Body of pancreas (tissue), 4 donors: ENCODE measurements around the gene HNRNPF. TPM values are rescaled to one million over a fixed set of nuclear protein-coding genes. Genes with fewer than 3 reads are reported as not detected.

Experiments used
- ATAC-seq: fragments of 150-250 bp; one replicate; pipeline ENCODE4 v1.9.1; 2016
- DNase-seq, 4 donors: peaks; one replicate each; pipeline ENCODE4 v3.0.0-alpha.2; 2019
- H3K27ac ChIP-seq, 4 donors: fragments of 200-600 bp; sonication (generic); 1 replicate in 3 of 4; 2 replicates in 1 of 4; pipeline versions ENCODE4 v1.5.1 to v1.6.1; 2016 to 2019; ENCODE audit warnings: mild to moderate bottlenecking in 1 of 4, mixed read lengths in 1 of 4, moderate library complexity in 1 of 4
- H3K27me3 ChIP-seq, 2 donors: fragments of 200-600 bp; sonication (generic); one replicate each; pipeline ENCODE4 v1.6.0; 2016; ENCODE audit warnings: mild to moderate bottlenecking in 1 of 2
- H3K36me3 ChIP-seq, 2 donors: fragments of 200-600 bp; sonication (generic); replicated peaks in 1 of 2; 2 replicates each; pipeline ENCODE4 v1.5.1; 2016; ENCODE audit warnings: low read depth in 2 of 2; ENCODE audit not compliant: insufficient read depth in 1 of 2
- H3K4me1 ChIP-seq: fragments of 200-600 bp; sonication (generic); one replicate; pipeline ENCODE4 v1.6.0; 2016
- H3K4me3 ChIP-seq, 2 donors: fragments of 200-600 bp; sonication (generic); 1 replicate in 1 of 2; 2 replicates in 1 of 2; pipeline ENCODE4 v1.5.1; 2016 to 2019
- H3K9me3 ChIP-seq, 3 donors: fragments of 200-600 bp; sonication (generic); 1 replicate in 2 of 3; 2 replicates in 1 of 3; pipeline ENCODE4 v1.5.1; 2016
- POLR2A ChIP-seq, 3 donors: fragments of 450-650 bp; IDR thresholded peaks; one replicate each; pipeline ENCODE4 v1.6.1; 2016; ENCODE audit warnings: antibody characterized with exemption in 3 of 3, mild to moderate bottlenecking in 2 of 3
- WGBS, 2 donors: methylation state at CpG; one replicate each; pipeline ENCODE4 v1.1.5; 2017; 5-methylcytosine and 5-hydroxymethylcytosine counted together
- intact Hi-C: fragments of 100-400 bp; cut with DNase I; formaldehyde crosslinking; loops from one replicate; pipeline ENCODE4 v1.15.1; 2023
- total RNA-seq, 2 donors: library from RNA; depleted of rRNA; stranded (reverse); fragments of >200 nt; gene quantifications; one replicate each; pipeline ENCODE4 v1.1.0, GENCODE V29; 2016
- TF ChIP-seq, protein P1 (sequence below), 7 experiments: fragments of 450-650 bp in 4 of 7; fragments of 200-600 bp in 3 of 7; sonication (generic) in 3 of 7; IDR thresholded peaks; one replicate each; pipeline ENCODE4 v1.5.1; 2016 to 2019; ENCODE audit warnings: antibody characterized with exemption in 7 of 7

Gene HNRNPF
- total RNA-seq, 2 donors from 2014 or later, result 33.6 to 80.9 TPM

DNA sequence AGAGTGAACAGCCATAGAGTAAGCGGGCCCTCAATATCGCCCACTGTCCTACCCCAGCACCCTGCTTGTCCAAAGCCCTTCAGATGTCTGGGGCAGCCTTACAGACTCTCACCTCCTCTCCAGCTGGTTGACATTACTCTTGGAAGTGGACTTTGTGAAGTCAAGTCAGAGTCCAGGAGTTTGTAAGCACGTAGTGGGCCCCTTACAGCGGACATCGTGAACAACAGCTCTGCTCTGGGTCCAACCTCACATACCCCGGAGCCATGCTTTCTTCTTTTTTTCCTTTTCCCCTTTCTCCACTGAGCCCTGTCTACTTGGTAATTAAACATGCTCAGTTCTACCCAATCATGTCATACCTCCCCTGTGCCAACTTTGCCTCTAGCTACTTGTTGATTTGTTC, 17.5 kb downstream of the HNRNPF start:
- WGBS, 2 donors, result 83 to 87% methylated on average over 6 of the region's 6 CpGs
- DNase-seq, result no peak
- no peak overlapping the region for H3K27ac ChIP-seq
- no peaks in the 10 kb centered on the region for H3K9me3 ChIP-seq
- H3K4me3 ChIP-seq, result no peak overlapping the region
- no peaks in the 10 kb centered on the region for H3K27me3 ChIP-seq
- peaks cover 22% of the 10 kb centered on the region for H3K4me1 ChIP-seq
- TF ChIP-seq, protein P1, sequence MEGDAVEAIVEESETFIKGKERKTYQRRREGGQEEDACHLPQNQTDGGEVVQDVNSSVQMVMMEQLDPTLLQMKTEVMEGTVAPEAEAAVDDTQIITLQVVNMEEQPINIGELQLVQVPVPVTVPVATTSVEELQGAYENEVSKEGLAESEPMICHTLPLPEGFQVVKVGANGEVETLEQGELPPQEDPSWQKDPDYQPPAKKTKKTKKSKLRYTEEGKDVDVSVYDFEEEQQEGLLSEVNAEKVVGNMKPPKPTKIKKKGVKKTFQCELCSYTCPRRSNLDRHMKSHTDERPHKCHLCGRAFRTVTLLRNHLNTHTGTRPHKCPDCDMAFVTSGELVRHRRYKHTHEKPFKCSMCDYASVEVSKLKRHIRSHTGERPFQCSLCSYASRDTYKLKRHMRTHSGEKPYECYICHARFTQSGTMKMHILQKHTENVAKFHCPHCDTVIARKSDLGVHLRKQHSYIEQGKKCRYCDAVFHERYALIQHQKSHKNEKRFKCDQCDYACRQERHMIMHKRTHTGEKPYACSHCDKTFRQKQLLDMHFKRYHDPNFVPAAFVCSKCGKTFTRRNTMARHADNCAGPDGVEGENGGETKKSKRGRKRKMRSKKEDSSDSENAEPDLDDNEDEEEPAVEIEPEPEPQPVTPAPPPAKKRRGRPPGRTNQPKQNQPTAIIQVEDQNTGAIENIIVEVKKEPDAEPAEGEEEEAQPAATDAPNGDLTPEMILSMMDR (IDR thresholded peaks at IDR 0.05), result no peak
- TF ChIP-seq POLR2A (IDR thresholded peaks at IDR 0.05), result no peak
- ATAC-seq, result no peak
- intact Hi-C loops, result no loop called here
- H3K36me3 ChIP-seq, result peaks cover 17 to 44% of the 10 kb centered on the region in 2 donors

DNA sequence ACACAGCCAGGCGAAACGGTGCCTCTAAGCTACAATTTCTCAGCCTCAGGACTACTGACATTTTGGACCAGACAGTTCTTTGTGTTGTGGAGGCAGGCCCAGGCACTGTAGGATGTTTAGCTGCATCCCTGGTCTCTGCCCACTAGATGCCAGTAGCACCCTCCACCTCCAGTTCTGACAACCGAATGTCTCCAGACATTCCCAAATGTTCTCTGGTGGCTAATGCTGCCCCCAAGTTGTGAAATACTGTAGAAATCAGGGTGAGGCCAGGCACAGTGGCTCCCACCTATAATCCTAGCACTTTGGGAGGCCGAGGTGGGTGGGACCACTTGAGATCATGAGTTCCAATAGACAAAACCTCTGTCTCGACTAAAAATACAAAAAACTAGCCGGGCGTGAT, 18.2 kb downstream of the HNRNPF start:
- Histone ChIP-seq H3K27ac (peak overlapping the region in 1 of 4 donors; percentile 9), H3K36me3 (peaks cover 18 to 48% of the 10 kb centered on the region in 2 donors), H3K4me3 (no peak overlapping the region), H3K4me1 (peaks cover 15% of the 10 kb centered on the region), H3K27me3 (no peaks in the 10 kb centered on the region), H3K9me3 (no peaks in the 10 kb centered on the region)
- ATAC-seq (peak; percentile 35), DNase-seq (peak in 2 of 4 donors; percentile 24 to 30)
- TF ChIP-seq POLR2A (IDR thresholded peaks at IDR 0.05), result no peak
- TF ChIP-seq, protein P1 (IDR thresholded peaks at IDR 0.05), result peak in 5 of 7 experiments; percentile 24 to 42 (median 35)
- 72 to 85% methylated on average over 5 to 7 of the region's 7 CpGs for WGBS, 2 donors
- intact Hi-C loops, result no loop called here

DNA sequence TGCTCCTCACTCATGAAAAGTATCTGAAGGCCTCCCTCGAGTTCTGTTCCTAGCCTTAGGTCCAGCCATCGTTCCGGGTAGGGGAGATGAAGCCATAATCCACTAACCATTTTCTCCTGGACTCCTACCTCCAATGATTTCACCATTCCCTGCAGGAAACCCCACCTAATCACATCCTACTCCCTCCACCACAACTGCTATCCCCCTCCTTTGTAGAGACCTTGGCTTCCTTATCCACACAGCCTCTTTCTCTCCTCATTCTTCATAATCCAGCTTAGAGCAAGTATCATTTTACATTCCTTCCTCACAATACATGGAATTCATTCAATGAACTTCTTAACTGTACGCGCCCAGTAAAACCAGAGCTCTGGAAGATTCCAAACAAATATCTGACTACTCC, 18.7 kb downstream of the HNRNPF start:
- no peak overlapping the region for H3K4me3 ChIP-seq
- TF ChIP-seq, protein P1 (IDR thresholded peaks at IDR 0.05), result no peak
- no peak for TF ChIP-seq POLR2A (IDR thresholded peaks at IDR 0.05)
- WGBS, 2 donors, result 83 to 87% methylated on average over 5 of the region's 5 CpGs
- intact Hi-C loops, result no loop called here
- H3K27ac ChIP-seq, result no peak overlapping the region
- H3K36me3 ChIP-seq, result peaks cover 18 to 48% of the 10 kb centered on the region in 2 donors
- ATAC-seq (no peak), DNase-seq (no peak)
- H3K9me3 ChIP-seq, result no peaks in the 10 kb centered on the region
- H3K4me1 ChIP-seq, result peaks cover 11% of the 10 kb centered on the region
- no peaks in the 10 kb centered on the region for H3K27me3 ChIP-seq

DNA sequence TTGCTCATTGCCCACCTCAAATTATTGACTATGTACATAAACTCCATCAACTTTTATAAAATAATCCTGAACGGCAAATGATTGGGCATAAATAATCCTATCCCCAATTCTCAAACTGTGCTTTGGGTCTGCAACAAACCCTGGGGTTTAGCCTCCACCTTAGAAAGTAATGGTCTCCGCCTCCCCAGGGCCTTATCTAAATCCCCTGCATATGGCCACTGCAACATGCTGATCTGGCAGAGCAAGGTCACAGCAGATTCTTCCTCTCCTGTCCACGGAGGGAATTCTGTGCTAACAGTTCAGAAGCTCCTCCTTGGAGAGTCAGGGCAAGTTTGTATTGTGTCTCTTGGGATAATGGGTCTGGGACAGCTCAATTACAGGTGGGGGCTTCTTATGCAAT, 19.1 kb downstream of the HNRNPF start:
- TF ChIP-seq, protein P1 (IDR thresholded peaks at IDR 0.05), result no peak
- no peak for TF ChIP-seq POLR2A (IDR thresholded peaks at IDR 0.05)
- peaks cover 18 to 48% of the 10 kb centered on the region in 2 donors for H3K36me3 ChIP-seq
- H3K27ac ChIP-seq, result no peak overlapping the region
- intact Hi-C loops, result no loop called here
- no peak for ATAC-seq
- H3K4me1 ChIP-seq, result peaks cover 6% of the 10 kb centered on the region
- no peaks in the 10 kb centered on the region for H3K9me3 ChIP-seq
- H3K4me3 ChIP-seq, result no peak overlapping the region
- DNase-seq, result no peak
- 31 to 48% methylated on average over 2 to 3 of the region's 3 CpGs for WGBS, 2 donors
- no peaks in the 10 kb centered on the region for H3K27me3 ChIP-seq

DNA sequence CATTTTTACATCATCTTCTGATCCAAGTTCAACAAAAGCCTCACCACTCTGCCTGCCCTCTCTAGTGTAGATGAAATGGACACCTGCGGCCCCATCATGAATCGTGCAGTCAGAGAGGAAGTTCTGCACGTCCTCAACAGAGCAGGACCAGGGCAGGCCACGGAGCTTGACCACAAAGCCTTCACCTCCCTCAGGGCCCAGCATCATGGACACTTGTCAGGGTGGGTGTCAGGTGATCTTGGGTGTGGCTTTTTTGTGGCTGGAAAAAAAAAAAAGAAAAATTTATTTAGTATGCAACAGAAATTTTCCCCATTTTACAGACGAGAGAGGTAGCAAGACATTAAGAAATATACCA, 21.3 kb downstream of the HNRNPF start:
- WGBS, 2 donors, result 60 to 76% methylated on average over 5 of the region's 5 CpGs
- Histone ChIP-seq H3K27me3 (no peaks in the 10 kb centered on the region), H3K9me3 (no peaks in the 10 kb centered on the region), H3K4me3 (no peak overlapping the region), H3K4me1 (peaks cover 16% of the 10 kb centered on the region), H3K36me3 (peaks cover 15 to 37% of the 10 kb centered on the region in 2 donors), H3K27ac (no peak overlapping the region)
- TF ChIP-seq, protein P1 (IDR thresholded peaks at IDR 0.05), result no peak
- TF ChIP-seq POLR2A (IDR thresholded peaks at IDR 0.05), result no peak
- intact Hi-C loops, result no loop called here
- ATAC-seq (no peak), DNase-seq (no peak)
